H1 (cell line): ENCODE results near the gene TSPEAR. TPM values are rescaled to one million over a fixed set of nuclear protein-coding genes. Genes with fewer than 3 reads are reported as not detected.

ENCODE experiments used
- CTCF ChIA-PET: fragments of 300-600 bp; sonication (Branson Sonifier 250); formaldehyde crosslinking; loops from one replicate; lab custom pipeline; 2021; ENCODE audit not compliant: partially characterized antibody; lab: Charles Lee
- POLR2A ChIA-PET: fragments of 300-600 bp; sonication (Branson Sonifier 250); formaldehyde crosslinking; loops from one replicate; lab custom pipeline; 2021; ENCODE audit warnings: inconsistent platforms; ENCODE audit not compliant: partially characterized antibody; lab: Charles Lee
- DNase-seq, 2 experiments: peaks; one replicate each; pipeline versions ENCODE4 v3.0.0 to v3.0.0-alpha.2; 2010 to 2022; ENCODE audit warnings: low spot score in 2 of 2, low read depth in 1 of 2, mixed read lengths in 1 of 2
- FAIRE-seq: peaks from 2 replicates; lab custom pipeline; 2011; peaks lifted over from hg19 to GRCh38; lab: Jason Lieb, UNC
- H2AFZ ChIP-seq: 2 replicates; pipeline ENCODE4 v1.8.1; 2012; ENCODE audit warnings: low read length, inconsistent platforms
- H2AK5ac ChIP-seq: 2 replicates; pipeline ENCODE4 v1.6.1; 2013; ENCODE audit warnings: low read depth, low read length
- H2BK120ac ChIP-seq: replicated peaks from 2 replicates; pipeline ENCODE3; 2013; ENCODE audit warnings: low read depth, low read length, inconsistent platforms
- H2BK12ac ChIP-seq: 2 replicates; pipeline ENCODE4 v1.6.1; 2013; ENCODE audit warnings: low read depth, low read length
- H2BK15ac ChIP-seq: 2 replicates; pipeline ENCODE4 v1.6.1; 2013; ENCODE audit warnings: low read length
- H2BK20ac ChIP-seq: 2 replicates; pipeline ENCODE4 v1.6.1; 2013; ENCODE audit warnings: low read length
- H2BK5ac ChIP-seq: 2 replicates; pipeline ENCODE4 v1.6.1; 2013; ENCODE audit warnings: low read depth, low read length
- H3K14ac ChIP-seq: 2 replicates; pipeline ENCODE4 v1.6.1; 2013; ENCODE audit warnings: inconsistent platforms; ENCODE audit not compliant: insufficient read length
- H3K18ac ChIP-seq: 2 replicates; pipeline ENCODE4 v1.6.1; 2013; ENCODE audit warnings: low read length; ENCODE audit errors: extremely low read depth
- H3K23ac ChIP-seq: 2 replicates; pipeline ENCODE4 v1.6.1; 2013; ENCODE audit warnings: inconsistent platforms; ENCODE audit not compliant: insufficient read length
- H3K23me2 ChIP-seq: 2 replicates; pipeline ENCODE4 v1.6.1; 2013; ENCODE audit warnings: low read depth, low read length
- H3K27ac ChIP-seq: 2 replicates; pipeline ENCODE4 v1.6.1; 2011; ENCODE audit warnings: low read depth, low read length, inconsistent platforms
- H3K27me3 ChIP-seq, 4 experiments: replicated peaks in 1 of 4; 1 replicate in 1 of 4; 2 replicates in 3 of 4; pipeline versions ENCODE4 v1.6.1 to v1.8.1; 2011 to 2013; ENCODE audit warnings: low read length in 3 of 4, mild to moderate bottlenecking in 3 of 4, inconsistent platforms in 2 of 4, mixed read lengths in 2 of 4, moderate library complexity in 1 of 4; ENCODE audit not compliant: control insufficient read depth in 3 of 4, insufficient read depth in 3 of 4; ENCODE audit errors: extremely low read depth in 1 of 4
- H3K36me3 ChIP-seq, 4 experiments: 2 replicates each; pipeline versions ENCODE4 v1.6.1 to v1.8.1; 2011 to 2013; ENCODE audit warnings: mild to moderate bottlenecking in 4 of 4, low read length in 3 of 4, moderate library complexity in 2 of 4, control low read depth in 1 of 4, inconsistent platforms in 1 of 4; ENCODE audit not compliant: insufficient read depth in 4 of 4, control insufficient read depth in 2 of 4
- H3K4ac ChIP-seq: replicated peaks from 2 replicates; pipeline ENCODE3; 2013; ENCODE audit warnings: low read length, low read depth, mixed read lengths, inconsistent platforms; ENCODE audit not compliant: insufficient read length
- H3K4me1 ChIP-seq, 4 experiments: replicated peaks in 1 of 4; 1 replicate in 1 of 4; 2 replicates in 3 of 4; pipeline versions ENCODE4 v1.6.1 to v1.8.1; 2011 to 2013; ENCODE audit warnings: low read length in 3 of 4, inconsistent platforms in 2 of 4, mixed read lengths in 1 of 4; ENCODE audit not compliant: insufficient read depth in 4 of 4, control insufficient read depth in 3 of 4
- H3K4me2 ChIP-seq, 2 experiments: 2 replicates each; pipeline versions ENCODE4 v1.6.1 to v1.8.1; 2011 to 2013; ENCODE audit warnings: low read depth in 2 of 2, low read length in 2 of 2, control low read depth in 1 of 2, inconsistent platforms in 1 of 2, mild to moderate bottlenecking in 1 of 2; ENCODE audit not compliant: insufficient read depth in 1 of 2
- H3K4me3 ChIP-seq, 4 experiments: fragments of 200-600, 300-600 bp in 1 of 4; sonication (generic), shearing (Covaris generic), sonication (Bioruptor Twin) in 1 of 4; 2 replicates each; pipeline versions ENCODE4 v1.5.1 to v1.8.1; 2011 to 2016; ENCODE audit warnings: low read length in 4 of 4, low read depth in 3 of 4, control low read depth in 2 of 4, inconsistent platforms in 2 of 4, mild to moderate bottlenecking in 2 of 4, mixed read lengths in 1 of 4, moderate library complexity in 1 of 4; ENCODE audit not compliant: insufficient read depth in 2 of 4; ENCODE audit errors: extremely low read depth in 1 of 4
- H3K56ac ChIP-seq: replicated peaks from 2 replicates; pipeline ENCODE3; 2013; ENCODE audit warnings: low read depth, mild to moderate bottlenecking, mixed read lengths, low read length, inconsistent platforms; ENCODE audit not compliant: insufficient read length
- H3K79me1 ChIP-seq: 2 replicates; pipeline ENCODE4 v1.6.1; 2013; ENCODE audit warnings: low read depth, low read length, control low read depth
- H3K79me2 ChIP-seq, 2 experiments: 2 replicates each; pipeline versions ENCODE4 v1.6.1 to v1.8.1; 2012 to 2013; ENCODE audit warnings: low read length in 2 of 2, mild to moderate bottlenecking in 2 of 2, inconsistent platforms in 1 of 2; ENCODE audit not compliant: insufficient read depth in 2 of 2, control insufficient read depth in 1 of 2
- H3K9ac ChIP-seq, 4 experiments: replicated peaks in 1 of 4; 1 replicate in 1 of 4; 2 replicates in 3 of 4; pipeline versions ENCODE4 v1.6.1 to v1.8.1; 2011 to 2013; ENCODE audit warnings: low read depth in 3 of 4, low read length in 3 of 4, control low read depth in 2 of 4, mild to moderate bottlenecking in 2 of 4, moderate library complexity in 2 of 4, inconsistent platforms in 1 of 4; ENCODE audit errors: extremely low read depth in 1 of 4
- H3K9me3 ChIP-seq, 2 experiments: 2 replicates each; pipeline versions ENCODE4 v1.6.1 to v1.8.1; 2012 to 2013; ENCODE audit warnings: mild to moderate bottlenecking in 2 of 2, moderate library complexity in 2 of 2, control low read depth in 1 of 2, inconsistent platforms in 1 of 2, low read depth in 1 of 2, low read length in 1 of 2, mixed read lengths in 1 of 2; ENCODE audit not compliant: insufficient read depth in 2 of 2
- H4K20me1 ChIP-seq, 2 experiments: replicated peaks in 1 of 2; 2 replicates each; pipeline versions ENCODE3 to v1.8.1; 2011 to 2013; ENCODE audit warnings: inconsistent platforms in 2 of 2, low read length in 2 of 2, mild to moderate bottlenecking in 1 of 2; ENCODE audit not compliant: insufficient read depth in 2 of 2, control insufficient read depth in 1 of 2
- H4K5ac ChIP-seq: 2 replicates; pipeline ENCODE4 v1.6.1; 2013; ENCODE audit warnings: low read length, low read depth, mixed read lengths, inconsistent platforms; ENCODE audit not compliant: insufficient read length
- H4K8ac ChIP-seq: 2 replicates; pipeline ENCODE4 v1.8.0; 2013; ENCODE audit warnings: mild to moderate bottlenecking, moderate library complexity, low read length, inconsistent platforms; ENCODE audit not compliant: insufficient read depth; ENCODE audit errors: extremely low read depth
- H4K91ac ChIP-seq: replicated peaks from 2 replicates; pipeline ENCODE3; 2013; ENCODE audit warnings: low read length, mixed read lengths, inconsistent platforms; ENCODE audit not compliant: insufficient read length
- FOSL1 ChIP-seq: IDR thresholded peaks from 2 replicates; pipeline ENCODE4 v1.6.1; 2011; ENCODE audit warnings: mild to moderate bottlenecking, low read depth, low read length, moderate library complexity; ENCODE audit not compliant: insufficient read depth
- RBBP5 ChIP-seq: IDR thresholded peaks from 2 replicates; pipeline ENCODE4 v1.7.1; 2012; ENCODE audit warnings: low read depth, mild to moderate bottlenecking, inconsistent platforms, low read length, moderate library complexity, borderline replicate concordance
- WGBS, 2 experiments: shearing (Covaris generic) in 1 of 2; methylation state at CpG; one replicate each; pipeline versions ENCODE4 v1.1.6 to v1.1.7; 2013 to 2015; ENCODE audit warnings: low lambda C conversion rate in 2 of 2, mixed read lengths in 2 of 2, inconsistent platforms in 1 of 2, low coverage in 1 of 2, missing lambda C conversion rate in 1 of 2; ENCODE audit not compliant: insufficient replicate concordance in 2 of 2, insufficient coverage in 1 of 2, insufficient read length in 1 of 2; ENCODE audit errors: extremely low coverage in 1 of 2, missing lambda C conversion rate in 1 of 2; 5-methylcytosine and 5-hydroxymethylcytosine counted together
- polyA plus RNA-seq, 7 experiments: library from polyadenylated mRNA; depleted of rRNA in 3 of 7; stranded (reverse) in 5 of 7; unstranded in 2 of 7; fragments of >200 nt in 5 of 7; fragments of 200-250 nt in 2 of 7; gene quantifications; 1 replicate in 5 of 7; 2 replicates in 1 of 7; 4 replicates in 1 of 7; pipeline versions ENCODE4 v1.2.1 to v1.2.3, GENCODE V29; 2011 to 2013; ENCODE audit warnings: missing spikeins in 2 of 7, mixed read lengths in 2 of 7
- total RNA-seq: library from RNA; stranded (reverse); fragmentation: NEBNext Ultra II Directional; extraction: Animal tissue kit (Norgen Biotek cat#: 25700); gene quantifications from 2 replicates; pipeline ENCODE4 v1.2.1, GENCODE V29; 2021

Gene TSPEAR
- total and polyA plus RNA-seq, 2 of the 8 experiments (the other 6 are each of a cell fraction or from before 2014, with no cell fraction given) = 0.58 to 0.89 TPM

GRCh38 chr21:44512496-44513388, 198.6 kb downstream of the TSPEAR start:
- Histone ChIP-seq H4K20me1 (peaks cover 3 to 6% of the 10 kb centered on the region in 2 experiments), H4K8ac (no peak overlapping the region), H3K23ac (no peak overlapping the region), H2BK12ac (no peak overlapping the region), H3K18ac (no peak overlapping the region), H3K4me3 (no peak overlapping the region), H4K5ac (no peak overlapping the region), H3K79me2 (no peaks in the 10 kb centered on the region), H3K56ac (no peak overlapping the region), H3K27ac (no peak overlapping the region), H2BK5ac (no peak overlapping the region), H3K23me2 (0 out of 2 replicates have a peak, but pooled peaks cover 5% of the 10 kb centered on the region), H3K4me1 (peaks cover 0 to 3% (median 0%) of the 10 kb centered on the region in 4 experiments; a peak in 3 of 7 replicates), H2BK20ac (no peak overlapping the region), H3K36me3 (peaks cover 0 to 8% (median 8%) of the 10 kb centered on the region in 4 experiments; a peak in 4 of 8 replicates), H3K4ac (no peak overlapping the region), H3K14ac (no peak overlapping the region), H3K4me2 (no peak overlapping the region), H2AFZ (no peak overlapping the region), H3K9me3 (no peaks in the 10 kb centered on the region; a peak in 1 of 4 replicates), H3K27me3 (no peaks in the 10 kb centered on the region), H3K9ac (no peak overlapping the region), H3K79me1 (no peaks in the 10 kb centered on the region), H2AK5ac (no peak overlapping the region), H2BK120ac (no peak overlapping the region), H2BK15ac (no peak overlapping the region), H4K91ac (no peak overlapping the region)
- WGBS, 2 experiments = 93% methylated on average over 21 of the region's 21 CpGs; no CpG with 5 or more reads in 1 of the 2 experiments
- POLR2A ChIA-PET = interaction anchor here (1.4 kb wide), 1 partner anchor 14 kb away, joined by 3 read pairs; no protein-coding TSS in a partner anchor
- CTCF ChIA-PET = interaction anchor here (0.6 to 4.0 kb wide), 5 partner anchors 18 to 750 kb away, joined by 3 to 21 read pairs (median 3); no protein-coding TSS in a partner anchor
- FAIRE-seq (no peak), DNase-seq (no peak)
- TF ChIP-seq RBBP5 = no peak
- TF ChIP-seq FOSL1 = no peak
